Stimulated activated CD8-positive, alpha-beta memory T cell treated with anti-CD3 and anti-CD28 coated beads, Interleukin-15, amount 100 ng/mL, for 1 hour (primary cell): Measurements from ENCODE around the gene GPX4.
A peak's percentile ranks its signal among the peaks of the same experiment; 100 is the strongest.

Experiments used
- DNase-seq: peaks from one replicate; pipeline ENCODE4 v3.0.0-alpha.2; 2020; ENCODE audit warnings: low read depth

GPX4 gene

DNA sequence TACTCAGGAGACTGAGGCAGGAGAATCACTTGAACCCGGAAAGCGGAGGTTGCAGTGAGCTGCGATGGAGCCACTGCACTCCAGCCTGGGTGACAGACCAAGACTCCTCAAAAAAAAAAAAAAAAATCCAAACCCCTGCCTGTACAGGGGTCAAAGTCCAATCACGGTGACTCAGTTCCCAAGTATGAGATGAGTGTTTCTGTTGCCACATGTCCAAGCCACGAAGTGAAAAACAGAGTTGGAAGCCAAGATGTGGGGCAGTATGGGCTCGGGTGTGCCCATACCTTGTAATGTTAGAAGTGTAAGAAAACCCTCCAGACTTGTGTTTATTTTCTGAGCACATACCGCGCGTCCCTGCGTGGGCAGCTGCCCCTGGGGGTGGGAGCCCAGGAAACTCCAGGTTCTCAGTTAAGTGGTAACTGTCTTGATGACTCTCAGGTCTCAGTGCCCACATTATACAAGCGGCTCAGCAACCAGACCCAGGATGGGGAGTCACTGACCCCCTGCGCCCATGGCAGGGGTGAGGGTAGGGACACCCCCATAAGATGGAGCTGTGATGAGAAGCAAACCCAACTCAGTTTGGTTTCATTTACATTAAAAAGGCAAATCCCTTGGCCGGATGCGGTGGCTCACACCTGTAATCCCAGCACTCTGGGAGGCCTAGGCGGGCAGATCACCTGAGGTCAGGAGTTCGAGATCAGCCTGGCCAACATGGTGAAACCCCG is 1.2 kb upstream of the GPX4 start:
- DNase-seq = no peak

- no peak for DNase-seq
Measured at GRCh38 chr19:1103132-1103707, 574 bp upstream of the GPX4 start.

DNA sequence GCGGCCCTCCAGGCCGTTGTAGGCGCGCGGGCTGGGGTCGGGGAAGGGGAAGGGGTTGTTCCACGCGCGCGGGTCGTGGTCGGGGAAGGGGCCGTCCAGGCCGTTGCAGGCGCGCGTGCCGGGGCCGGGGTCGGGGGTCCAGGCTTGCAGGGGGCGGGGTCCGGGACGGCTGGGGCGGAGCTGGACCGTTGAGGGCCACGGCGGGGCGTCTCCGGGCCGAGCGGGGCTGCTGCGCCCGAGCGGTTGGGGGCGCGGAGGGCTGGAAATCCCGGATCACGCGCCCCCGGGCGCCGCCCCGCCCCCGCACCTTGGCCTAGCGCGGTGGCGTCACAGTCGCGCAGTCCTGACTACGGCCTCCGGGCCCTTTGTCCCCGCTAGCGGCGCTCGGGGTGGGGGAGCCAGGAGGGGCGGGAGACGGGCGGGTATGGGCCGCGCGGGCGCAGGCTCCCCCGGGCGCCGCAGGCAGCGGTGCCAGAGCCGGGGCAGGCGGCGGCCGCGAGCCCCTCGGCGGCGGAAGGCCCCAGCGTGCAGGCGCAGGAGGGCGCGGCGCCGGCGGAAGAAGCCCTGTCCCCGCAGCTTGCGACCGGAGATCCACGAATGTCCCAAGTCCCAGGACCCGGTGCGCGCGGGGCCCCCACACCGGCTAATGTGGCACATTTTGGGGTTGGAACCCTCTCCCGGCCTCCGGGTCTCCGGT is 665 bp downstream of the GPX4 start:
- no peak for DNase-seq

DNA sequence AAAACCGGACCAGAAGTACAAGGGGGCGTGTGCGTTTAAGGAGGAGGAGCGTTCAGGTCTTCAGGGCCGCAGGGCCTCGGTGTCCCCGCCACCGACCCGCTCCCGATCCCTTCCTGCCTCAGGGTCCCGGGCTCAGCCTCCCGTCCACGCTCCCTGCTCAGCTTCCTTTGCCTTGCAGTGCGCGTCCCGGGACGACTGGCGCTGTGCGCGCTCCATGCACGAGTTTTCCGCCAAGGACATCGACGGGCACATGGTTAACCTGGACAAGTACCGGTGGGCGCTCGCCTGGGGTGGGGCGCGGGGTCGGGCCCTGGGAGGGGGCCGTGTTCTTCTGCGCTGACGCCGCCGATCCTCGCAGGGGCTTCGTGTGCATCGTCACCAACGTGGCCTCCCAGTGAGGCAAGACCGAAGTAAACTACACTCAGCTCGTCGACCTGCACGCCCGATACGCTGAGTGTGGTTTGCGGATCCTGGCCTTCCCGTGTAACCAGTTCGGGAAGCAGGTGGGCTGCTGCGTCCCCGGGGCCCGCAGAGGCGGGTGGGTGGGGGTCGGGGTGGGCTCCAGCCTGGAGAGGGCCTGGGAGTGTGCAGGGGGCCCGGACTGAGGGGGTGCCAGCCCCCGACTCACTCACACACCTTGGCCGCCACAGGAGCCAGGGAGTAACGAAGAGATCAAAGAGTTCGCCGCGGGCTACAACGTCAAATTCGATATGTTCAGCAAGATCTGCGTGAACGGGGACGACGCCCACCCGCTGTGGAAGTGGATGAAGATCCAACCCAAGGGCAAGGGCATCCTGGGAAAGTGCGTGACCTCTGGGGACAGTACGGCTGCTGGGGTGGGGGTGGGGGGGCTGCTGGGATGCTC is 1.4 kb downstream of the GPX4 start:
- no peak for DNase-seq

- no peak for DNase-seq
Measured at GRCh38 chr19:1105873-1106840, 2.4 kb downstream of the GPX4 start.

DNA sequence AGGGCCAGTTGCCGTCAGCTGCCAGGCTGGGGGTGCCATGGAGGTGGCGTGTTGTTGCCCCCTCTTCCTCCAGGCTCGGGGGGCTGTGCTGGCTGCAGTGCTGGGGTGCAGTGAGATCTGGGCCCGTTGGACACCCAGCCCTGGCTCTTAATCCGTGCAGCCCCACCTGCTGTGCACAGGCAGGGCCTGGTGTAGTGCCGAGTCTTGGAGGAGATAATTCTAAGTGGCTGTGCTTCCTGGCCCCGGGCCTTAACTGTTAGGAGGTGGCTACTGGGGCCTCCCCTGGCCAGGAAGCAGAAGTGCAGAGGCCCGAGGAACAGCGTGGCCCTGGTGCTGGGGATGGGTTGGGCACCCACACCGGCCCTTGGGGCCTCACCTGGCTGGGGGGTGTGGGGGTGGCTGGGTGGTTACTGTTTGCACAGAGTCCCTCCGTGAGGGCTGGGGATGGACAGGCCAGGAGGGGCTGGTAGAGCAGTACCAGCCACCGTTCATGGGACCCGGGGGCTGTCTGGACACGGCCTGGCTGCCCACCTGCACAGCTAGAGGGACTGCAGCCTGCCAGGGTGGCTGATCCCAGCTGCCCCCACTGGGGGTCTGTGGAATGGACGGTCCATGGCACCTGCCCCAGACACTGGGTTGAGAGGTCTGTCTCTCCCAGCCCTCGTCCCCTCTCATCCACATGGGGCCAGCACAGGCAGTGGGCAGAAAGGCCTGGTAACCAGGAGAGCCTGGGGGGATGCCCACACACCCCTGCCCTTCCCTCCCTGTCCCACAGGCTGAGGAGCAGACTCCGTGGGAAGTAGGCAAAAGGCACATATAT is 3.3 kb downstream of the GPX4 start:
- no peak for DNase-seq

DNA sequence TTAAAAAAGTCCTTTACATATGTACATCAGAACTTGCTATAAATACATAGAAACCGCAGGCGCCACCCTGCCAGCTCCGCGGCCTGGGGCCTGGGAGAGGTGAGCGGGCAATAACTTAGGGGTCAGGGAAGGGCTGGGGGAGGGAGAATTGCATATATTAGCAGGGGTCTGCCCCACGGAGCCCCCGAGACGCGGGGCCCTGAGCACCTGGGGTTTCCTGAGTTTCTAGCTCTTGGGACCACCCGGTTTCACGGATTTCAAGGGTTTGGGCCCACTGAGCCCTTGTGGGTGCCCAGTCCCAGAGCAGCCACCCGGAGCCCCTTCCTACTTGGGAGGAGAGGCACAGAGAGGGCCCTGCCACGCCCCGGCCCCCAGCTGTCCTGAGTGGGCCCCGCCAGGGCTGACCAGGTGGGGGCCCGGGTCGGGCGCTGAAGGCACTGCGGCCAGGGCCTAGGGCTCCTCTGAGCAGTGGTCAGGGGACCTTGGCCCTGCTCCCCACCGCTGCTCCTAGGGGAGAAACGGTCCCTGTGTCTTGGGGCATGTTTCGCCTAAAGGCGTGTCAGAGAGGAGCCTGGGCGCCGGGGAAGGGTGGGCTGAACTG is 4.0 kb downstream of the GPX4 start:
- no peak for DNase-seq

- DNase-seq = no peak
Measured at GRCh38 chr19:1108291-1109031, 4.7 kb downstream of the GPX4 start.

GRCh38 chr19:1109032-1109551 is 5.3 kb downstream of the GPX4 start:
- DNase-seq = no peak

GRCh38 chr19:1109697-1110671 is 6.2 kb downstream of the GPX4 start:
- DNase-seq = no peak

GRCh38 chr19:1110809-1111640 is 7.2 kb downstream of the GPX4 start:
- DNase-seq = no peak

GRCh38 chr19:1111641-1112267 is 8.0 kb downstream of the GPX4 start:
- no peak for DNase-seq

GRCh38 chr19:1112268-1113029 is 8.7 kb downstream of the GPX4 start:
- no peak for DNase-seq

GRCh38 chr19:1113030-1113985 is 9.5 kb downstream of the GPX4 start:
- peak; percentile 72 for DNase-seq
